B cell (primary cell): ENCODE results near the gene OR4K1.

Source experiments
- CTCF ChIP-seq: fragments of 200-600 bp; IDR thresholded peaks from one replicate; pipeline ENCODE4 v1.8.0; 2022; ENCODE audit warnings: antibody characterized with exemption, mild to moderate bottlenecking
- EZH2 ChIP-seq: IDR thresholded peaks from 2 replicates; pipeline ENCODE4 v1.6.1; 2012; ENCODE audit warnings: borderline replicate concordance, low read depth, mild to moderate bottlenecking, moderate library complexity, low read length; ENCODE audit not compliant: insufficient read depth, poor library complexity, severe bottlenecking

- no peak for TF ChIP-seq CTCF
- TF ChIP-seq EZH2: no peak
Measured at GRCh38 chr14:19920021-19920657, 10.6 kb upstream of the OR4K1 start, which contains the start of gene OR4K5.
